A673 (cell line): ENCODE measurements around the gene NUP62. TPM values are rescaled to one million over a fixed set of nuclear protein-coding genes. Genes with fewer than 3 reads are reported as not detected.

ENCODE experiments used
- BruUV-seq: library from RNA; stranded (reverse); fragments of 400-500 nt; replicated peaks from 2 replicates; lab custom pipeline; 2021; lab: Mats Ljungman, UMichigan
- CTCF ChIA-PET: fragments of 300-600 bp; sonication (Branson Sonifier 250); formaldehyde crosslinking; loops from one replicate; lab custom pipeline; 2022; ENCODE audit warnings: antibody characterized with exemption; lab: Charles Lee
- POLR2A ChIA-PET: fragments of 300-600 bp; sonication (Branson Sonifier 250); formaldehyde crosslinking; loops from one replicate; lab custom pipeline; 2022; ENCODE audit warnings: antibody characterized with exemption; ENCODE audit not compliant: low non-redundant PET; lab: Charles Lee
- DNase-seq: peaks from one replicate; pipeline ENCODE4 v3.0.0-alpha.2; 2015; ENCODE audit warnings: low spot score
- H3K27ac ChIP-seq: fragments of 200-600 bp; sonication (generic); 2 replicates; pipeline ENCODE4 v1.5.1; 2016; ENCODE audit warnings: mixed run types, low read depth, mild to moderate bottlenecking, mixed read lengths, antibody characterized with exemption, low read length; ENCODE audit not compliant: poor library complexity, severe bottlenecking
- H3K27me3 ChIP-seq: fragments of 200-600 bp; sonication (generic); replicated peaks from 2 replicates; pipeline ENCODE4 v1.6.1; 2017; ENCODE audit warnings: mixed run types, low read depth, mild to moderate bottlenecking, mixed read lengths, antibody characterized with exemption, low read length; ENCODE audit not compliant: insufficient read depth, poor library complexity
- H3K36me3 ChIP-seq: fragments of 200-600 bp; sonication (generic); 2 replicates; pipeline ENCODE4 v1.6.1; 2016; ENCODE audit warnings: mixed run types, mild to moderate bottlenecking, mixed read lengths, antibody characterized with exemption, low read length; ENCODE audit not compliant: insufficient read depth, poor library complexity, severe bottlenecking
- H3K4me1 ChIP-seq: fragments of 200-600 bp; sonication (generic); 2 replicates; pipeline ENCODE4 v1.6.1; 2017; ENCODE audit warnings: mixed run types, mild to moderate bottlenecking, mixed read lengths, antibody characterized with exemption, low read length; ENCODE audit not compliant: insufficient read depth, poor library complexity, severe bottlenecking
- H3K4me3 ChIP-seq: fragments of 200-600 bp; sonication (generic); 2 replicates; pipeline ENCODE4 v1.5.1; 2016; ENCODE audit warnings: low read depth, mixed run types, mild to moderate bottlenecking, mixed read lengths, low read length; ENCODE audit not compliant: poor library complexity, severe bottlenecking
- H3K9me3 ChIP-seq: fragments of 200-600 bp; sonication (generic); 2 replicates; pipeline ENCODE4 v1.6.1; 2016; ENCODE audit warnings: mixed run types, low read depth, mild to moderate bottlenecking, mixed read lengths, antibody characterized with exemption, low read length; ENCODE audit not compliant: poor library complexity, severe bottlenecking
- CTCF ChIP-seq: fragments of 300-800, 200-600 bp; sonication (generic); conservative IDR thresholded peaks from 2 replicates; pipeline ENCODE4 v1.5.1; 2017; ENCODE audit warnings: low read depth, mild to moderate bottlenecking, antibody characterized with exemption, low read length, moderate library complexity, mixed read lengths
- EZH2 ChIP-seq: fragments of 200-600 bp; sonication (generic); IDR thresholded peaks from 2 replicates; pipeline ENCODE4 v1.6.1; 2017; ENCODE audit warnings: borderline replicate concordance, low read depth, mild to moderate bottlenecking, mixed read lengths, antibody characterized with exemption, low read length; ENCODE audit not compliant: poor library complexity, severe bottlenecking
- intact Hi-C: fragments of 100-400 bp; cut with micrococcal nuclease; formaldehyde crosslinking; loops from one replicate; pipeline ENCODE4 v1.10.0; 2022; ENCODE audit not compliant: unreplicated experiment
- total RNA-seq: library from RNA; stranded (reverse); gene quantifications from 2 replicates; pipeline ENCODE4 v1.2.3, GENCODE V29; 2021

Gene NUP62
- total RNA-seq, 1 experiment from 2014 or later = 98.5 TPM

- no peaks in the 10 kb centered on the region for H3K4me1 ChIP-seq
- DNase-seq = no peak
- intact Hi-C loops = no loop called here
- TF ChIP-seq CTCF = no peak
- TF ChIP-seq EZH2 = no peak
- ChIA-PET POLR2A (no interaction called here), CTCF (interaction anchor here (0.7 kb wide), 1 partner anchor 17 kb away, joined by 3 read pairs; no protein-coding TSS in a partner anchor)
- no peak overlapping the region for H3K4me3 ChIP-seq
- no peaks in the 10 kb centered on the region for H3K27me3 ChIP-seq
- BruUV-seq = no TSS peak
- peaks cover 48% of the 10 kb centered on the region for H3K36me3 ChIP-seq
- H3K9me3 ChIP-seq = no peaks in the 10 kb centered on the region
- no peak overlapping the region for H3K27ac ChIP-seq
Measured at GRCh38 chr19:49907745-49908446, 21.4 kb downstream of the NUP62 start.

- TF ChIP-seq EZH2 (no peak), CTCF (no peak)
- H3K4me3 ChIP-seq = no peak overlapping the region
- CTCF ChIA-PET = no interaction called here
- intact Hi-C loops = no loop called here
- no peak for DNase-seq
- no peaks in the 10 kb centered on the region for H3K9me3 ChIP-seq
- POLR2A ChIA-PET = interaction anchor here (0.7 kb wide), 1 partner anchor 10 kb away, joined by 15 read pairs; the partner anchor contains the start of gene IL4I1
- TSS peak; percentile 57 for BruUV-seq
- no peaks in the 10 kb centered on the region for H3K27me3 ChIP-seq
- peaks cover 48% of the 10 kb centered on the region for H3K36me3 ChIP-seq
- H3K4me1 ChIP-seq = no peaks in the 10 kb centered on the region
- no peak overlapping the region for H3K27ac ChIP-seq
Measured at GRCh38 chr19:49906879-49907564, 22.3 kb downstream of the NUP62 start.

GRCh38 chr19:49904136-49904535 is 25.2 kb downstream of the NUP62 start:
- Histone ChIP-seq H3K4me1 (no peaks in the 10 kb centered on the region), H3K36me3 (peaks cover 28% of the 10 kb centered on the region), H3K27ac (no peak overlapping the region), H3K27me3 (no peaks in the 10 kb centered on the region), H3K4me3 (no peak overlapping the region), H3K9me3 (no peaks in the 10 kb centered on the region)
- DNase-seq = no peak
- BruUV-seq = no TSS peak
- POLR2A ChIA-PET = no interaction called here
- no peak for TF ChIP-seq EZH2
- TF ChIP-seq CTCF = no peak
- intact Hi-C loops = no loop called here
- CTCF ChIA-PET = no interaction called here
